Stimulated activated CD8-positive, alpha-beta memory T cell treated with anti-CD3 and anti-CD28 coated beads, Interleukin-12 subunit alpha, Interleukin-12 subunit beta, amount 100 ng/mL, for 1 hour (primary cell): ENCODE measurements around the gene DTHD1.

Experiments used
- DNase-seq: peaks from one replicate; pipeline ENCODE4 v3.0.0-alpha.2; 2020; ENCODE audit warnings: low read depth

Gene DTHD1

DNA sequence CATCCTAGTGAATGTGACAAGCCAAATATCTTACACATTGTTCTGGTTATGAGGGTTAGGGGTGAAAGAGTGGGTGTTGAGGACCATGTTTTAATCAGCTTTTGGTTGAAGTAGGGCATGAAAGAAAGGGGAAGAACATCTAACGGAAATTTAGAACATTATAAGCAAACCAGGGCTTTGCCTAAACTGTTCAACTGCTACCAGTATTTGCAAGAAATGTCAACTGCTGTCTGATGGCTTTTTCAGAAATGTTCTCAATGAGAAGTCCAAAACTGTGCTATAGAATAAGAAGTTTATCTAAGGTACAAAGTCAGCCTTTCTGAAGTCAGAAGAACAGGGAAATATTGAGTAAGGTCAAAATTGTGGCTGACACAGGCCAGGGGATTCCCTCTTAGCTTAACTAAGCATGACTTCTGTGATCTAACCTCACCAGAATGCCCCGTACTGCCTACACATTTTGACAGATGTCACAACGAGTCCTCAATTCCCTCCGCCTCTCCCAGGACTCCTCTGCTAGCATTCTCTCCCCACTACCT is 67.1 kb downstream of the DTHD1 start:
- DNase-seq: no peak

- no peak for DNase-seq
Observed at GRCh38 chr4:36349938-36350549, 68.6 kb downstream of the DTHD1 start.

DNA sequence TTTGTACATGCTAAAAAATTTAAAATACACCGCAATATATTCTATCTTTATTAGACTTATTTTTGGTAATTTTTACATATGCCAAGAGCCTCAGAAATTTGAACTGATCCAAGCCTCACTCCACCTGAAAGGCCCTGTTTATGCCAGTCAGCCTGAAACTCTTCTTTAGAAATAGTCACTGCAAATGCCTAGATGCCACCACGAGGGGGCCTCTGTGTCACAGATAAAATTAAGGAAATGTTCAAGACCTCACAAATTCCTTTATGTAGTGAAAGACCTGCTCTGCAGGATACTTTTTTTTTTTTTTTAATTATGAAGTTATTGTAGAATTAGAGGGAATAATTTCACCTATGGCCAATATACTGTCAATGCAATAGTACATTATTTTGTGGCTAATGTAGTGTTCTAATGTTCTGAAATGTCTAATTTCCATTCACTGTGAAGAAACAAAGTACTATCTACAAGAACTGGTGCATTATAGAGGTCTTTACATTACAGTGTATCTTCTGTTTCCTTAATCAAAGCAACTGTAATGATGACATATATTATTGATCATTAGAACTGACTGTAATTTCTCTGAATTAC is 69.8 kb downstream of the DTHD1 start:
- DNase-seq: peak; percentile 65

GRCh38 chr4:36353998-36354397 is 72.6 kb downstream of the DTHD1 start:
- DNase-seq: no peak

GRCh38 chr4:36358173-36358572 is 76.8 kb downstream of the DTHD1 start:
- DNase-seq: no peak

GRCh38 chr4:36360755-36361154 is 79.3 kb downstream of the DTHD1 start:
- DNase-seq: no peak

- no peak for DNase-seq
Observed at GRCh38 chr4:36363024-36363423, 81.6 kb downstream of the DTHD1 start.

- no peak for DNase-seq
Observed at GRCh38 chr4:36374836-36375511, 93.6 kb downstream of the DTHD1 start.

- peak; percentile 18 for DNase-seq
Observed at GRCh38 chr4:36385951-36386571, 104.6 kb downstream of the DTHD1 start.

- no peak for DNase-seq
Observed at GRCh38 chr4:36386691-36387090, 105.3 kb downstream of the DTHD1 start.

GRCh38 chr4:36388710-36389109 is 107.3 kb downstream of the DTHD1 start:
- no peak for DNase-seq

- DNase-seq: no peak
Observed at GRCh38 chr4:36391411-36391810, 110.0 kb downstream of the DTHD1 start.

- no peak for DNase-seq
Observed at GRCh38 chr4:36392024-36392423, 110.6 kb downstream of the DTHD1 start.

DNA sequence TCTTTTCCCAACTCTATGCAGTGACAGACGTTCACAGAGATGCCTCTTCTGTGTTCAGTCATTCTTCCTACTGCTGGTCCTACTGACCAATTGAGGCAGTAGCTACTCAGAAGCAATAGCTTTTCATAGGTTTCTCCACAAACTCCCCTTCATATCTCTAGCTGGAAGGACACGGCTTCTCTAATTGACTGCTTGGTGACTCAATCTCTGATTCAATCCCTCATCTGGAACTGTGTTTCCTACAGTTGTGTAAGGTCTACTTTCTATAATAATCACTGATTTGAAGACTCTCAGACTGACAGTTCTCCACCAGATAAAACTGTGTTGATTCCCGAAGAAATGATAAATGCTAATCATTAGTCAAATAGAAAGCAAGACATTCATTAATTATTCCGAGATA is 111.5 kb downstream of the DTHD1 start:
- no peak for DNase-seq
